Loucy (cell line): ENCODE measurements around the gene FHAD1.

Experiments used
- CTCF ChIP-seq: fragments of 200-600 bp; sonication (generic); conservative IDR thresholded peaks from 2 replicates; pipeline ENCODE4 v1.5.1; 2014; ENCODE audit warnings: mild to moderate bottlenecking, antibody characterized with exemption, low read length
- EZH2phosphoT487 ChIP-seq: fragments of 200-600 bp; IDR thresholded peaks from 2 replicates; pipeline ENCODE4 v1.6.1; 2018; ENCODE audit warnings: antibody characterized with exemption, mild to moderate bottlenecking, moderate library complexity, borderline replicate concordance

- TF ChIP-seq CTCF (peak; percentile 48), EZH2phosphoT487 (no peak)
These were observed 78.5 kb downstream of the FHAD1 start for GRCh38 chr1:15325375-15326085.
